Suprapubic skin (tissue), 4 donors: ENCODE data around the gene IL1RAPL2. TPM values are rescaled to one million over a fixed set of nuclear protein-coding genes. Genes with fewer than 3 reads are reported as not detected.

Source experiments
- DNase-seq, 2 donors: peaks; one replicate each; pipeline ENCODE4 v3.0.0-alpha.2; 2019; ENCODE audit warnings: low spot score in 2 of 2
- H3K27ac ChIP-seq: fragments of 200-600 bp; sonication (generic); one replicate; pipeline ENCODE4 v1.5.1; 2019
- H3K27me3 ChIP-seq: fragments of 200-600 bp; sonication (generic); one replicate; pipeline ENCODE4 v1.5.1; 2019
- H3K36me3 ChIP-seq: fragments of 200-600 bp; sonication (generic); one replicate; pipeline ENCODE4 v1.5.1; 2019
- H3K4me1 ChIP-seq: fragments of 200-600 bp; sonication (generic); one replicate; pipeline ENCODE4 v1.5.1; 2019
- H3K4me3 ChIP-seq: fragments of 200-600 bp; sonication (generic); one replicate; pipeline ENCODE4 v1.5.1; 2019; ENCODE audit warnings: mild to moderate bottlenecking
- H3K9me3 ChIP-seq: fragments of 200-600 bp; sonication (generic); one replicate; pipeline ENCODE4 v1.5.1; 2019
- CTCF ChIP-seq, 2 donors: fragments of 200-600 bp in 1 of 2; fragments of 450-650 bp in 1 of 2; sonication (generic) in 1 of 2; IDR thresholded peaks; one replicate each; pipeline ENCODE4 v1.5.1; 2016 to 2019; ENCODE audit warnings: antibody characterized with exemption in 2 of 2, mild to moderate bottlenecking in 1 of 2, moderate library complexity in 1 of 2
- EP300 ChIP-seq: sonication (generic); formaldehyde crosslinking; IDR thresholded peaks from one replicate; pipeline ENCODE4 v1.6.1; 2017; ENCODE audit warnings: antibody characterized with exemption
- POLR2A ChIP-seq, 2 donors: fragments of 450-650 bp; IDR thresholded peaks; one replicate each; pipeline ENCODE4 v1.6.1; 2017; ENCODE audit warnings: antibody characterized with exemption in 2 of 2, mild to moderate bottlenecking in 2 of 2, moderate library complexity in 2 of 2
- POLR2AphosphoS5 ChIP-seq, 3 donors: sonication (generic); formaldehyde crosslinking; IDR thresholded peaks; one replicate each; pipeline ENCODE4 v1.6.1; 2017; ENCODE audit warnings: antibody characterized with exemption in 3 of 3
- WGBS: methylation state at CpG from one replicate; pipeline ENCODE4 v1.1.5; 2018; 5-methylcytosine and 5-hydroxymethylcytosine counted together
- total RNA-seq, 4 donors: library from RNA; depleted of rRNA; stranded (reverse); fragments of >200 nt; gene quantifications; one replicate each; pipeline ENCODE4 v1.1.0, GENCODE V29; 2016

Gene IL1RAPL2
- total RNA-seq, 4 donors from 2014 or later, result 0.21 to 0.42 (median 0.25) TPM; not detected in 1

DNA sequence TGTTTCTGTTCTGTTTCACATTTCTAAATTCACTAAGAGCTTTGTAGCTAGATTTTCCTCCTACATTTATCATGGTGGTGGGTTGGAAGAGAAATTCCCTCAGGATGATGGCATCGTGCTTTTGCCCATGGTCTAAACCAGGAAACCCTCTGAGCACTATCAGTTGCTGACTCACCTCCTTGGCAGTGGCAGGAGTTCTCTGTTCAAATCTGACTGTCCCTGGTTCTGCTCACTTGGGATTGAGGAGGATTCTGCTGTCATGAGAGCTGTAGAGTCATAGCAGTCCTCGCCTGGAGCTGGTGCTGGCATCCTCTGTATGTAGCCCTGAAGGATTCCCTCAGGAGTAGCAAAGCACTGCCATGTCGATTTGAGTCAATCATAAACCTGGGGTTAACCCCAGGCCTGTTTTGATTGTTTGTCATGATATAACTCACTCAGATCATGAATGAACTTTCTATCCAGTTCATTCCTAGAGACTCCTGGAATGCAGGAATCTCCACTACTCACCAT lies 645.1 kb downstream of the IL1RAPL2 start:
- Histone ChIP-seq H3K36me3 (no peaks in the 10 kb centered on the region), H3K27me3 (no peaks in the 10 kb centered on the region), H3K4me3 (no peak overlapping the region), H3K27ac (no peak overlapping the region), H3K9me3 (no peaks in the 10 kb centered on the region), H3K4me1 (no peaks in the 10 kb centered on the region)
- WGBS, result 61% methylated on average over 3 of the region's 3 CpGs
- no peak for DNase-seq
- TF ChIP-seq EP300 (no peak), POLR2A (IDR thresholded peaks at IDR 0.05) (no peak), POLR2AphosphoS5 (IDR thresholded peaks at IDR 0.05) (no peak), CTCF (IDR thresholded peaks at IDR 0.05) (no peak)

GRCh38 chrX:105219454-105220401 lies 653.7 kb downstream of the IL1RAPL2 start:
- 96% methylated on average over 23 of the region's 26 CpGs for WGBS
- no peak overlapping the region for H3K4me3 ChIP-seq
- H3K36me3 ChIP-seq, result no peaks in the 10 kb centered on the region
- no peak for DNase-seq
- H3K27ac ChIP-seq, result no peak overlapping the region
- no peaks in the 10 kb centered on the region for H3K27me3 ChIP-seq
- no peaks in the 10 kb centered on the region for H3K4me1 ChIP-seq
- H3K9me3 ChIP-seq, result no peaks in the 10 kb centered on the region
- no peak for TF ChIP-seq POLR2AphosphoS5 (IDR thresholded peaks at IDR 0.05)
- TF ChIP-seq CTCF (IDR thresholded peaks at IDR 0.05), result no peak
- TF ChIP-seq EP300, result no peak
- TF ChIP-seq POLR2A (IDR thresholded peaks at IDR 0.05), result no peak

DNA sequence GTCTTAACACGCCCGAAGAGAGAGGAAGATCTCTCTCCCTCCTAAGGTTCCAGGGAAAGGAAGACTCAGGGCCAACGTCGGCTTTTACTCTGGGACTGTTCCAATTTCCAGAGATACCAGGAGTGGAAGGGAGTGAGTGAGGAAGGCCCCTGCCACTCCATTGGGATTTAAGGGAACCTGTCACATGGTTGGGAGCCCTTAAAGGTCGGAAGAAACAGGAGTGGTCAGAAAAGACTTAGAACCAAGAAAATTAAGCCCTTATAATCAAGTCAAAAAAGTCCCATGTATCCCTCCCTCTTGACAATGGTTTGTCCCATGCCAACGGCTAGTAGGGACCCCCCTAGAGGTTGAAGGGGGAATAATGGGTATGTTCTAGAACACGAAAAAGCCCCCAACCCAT lies 654.6 kb downstream of the IL1RAPL2 start, which contains the start of gene TEX13A:
TSS of gene TEX13A (minus strand) at position 59 of the 400 bp plus-strand sequence. CDS start 297 bp downstream, outside the sequence.
- Histone ChIP-seq H3K9me3 (no peaks in the 10 kb centered on the region), H3K27ac (no peak within 1 kb of the TSS), H3K4me1 (no peaks in the 10 kb centered on the region), H3K4me3 (no peak within 1 kb of the TSS), H3K27me3 (no peaks in the 10 kb centered on the region), H3K36me3 (no peaks in the 10 kb centered on the region)
- no peak for DNase-seq
- WGBS, result 73% methylated on average over 7 of the region's 7 CpGs
- TF ChIP-seq POLR2AphosphoS5 (IDR thresholded peaks at IDR 0.05) (no peak), POLR2A (IDR thresholded peaks at IDR 0.05) (no peak), CTCF (IDR thresholded peaks at IDR 0.05) (no peak), EP300 (no peak)

GRCh38 chrX:105221374-105221773 lies 655.4 kb downstream of the IL1RAPL2 start:
- WGBS, result 74% methylated on average over 3 of the region's 3 CpGs
- no peaks in the 10 kb centered on the region for H3K27me3 ChIP-seq

More at GRCh38 chrX:105221374-105221773, 655.4 kb downstream of the IL1RAPL2 start:
- Histone ChIP-seq H3K36me3 (no peaks in the 10 kb centered on the region), H3K4me1 (no peaks in the 10 kb centered on the region), H3K9me3 (no peaks in the 10 kb centered on the region), H3K4me3 (no peak overlapping the region), H3K27ac (no peak overlapping the region)
- DNase-seq, result no peak
- TF ChIP-seq POLR2AphosphoS5 (IDR thresholded peaks at IDR 0.05) (no peak), POLR2A (IDR thresholded peaks at IDR 0.05) (no peak), EP300 (no peak), CTCF (IDR thresholded peaks at IDR 0.05) (no peak)
